Measurements from ENCODE around the gene ITGB4. TPM values are rescaled to one million over a fixed set of nuclear protein-coding genes. Genes with fewer than 3 reads are reported as not detected.

ITGB4 gene
- total RNA-seq, 1 donor from 2014 or later, result 1.3 TPM

DNA sequence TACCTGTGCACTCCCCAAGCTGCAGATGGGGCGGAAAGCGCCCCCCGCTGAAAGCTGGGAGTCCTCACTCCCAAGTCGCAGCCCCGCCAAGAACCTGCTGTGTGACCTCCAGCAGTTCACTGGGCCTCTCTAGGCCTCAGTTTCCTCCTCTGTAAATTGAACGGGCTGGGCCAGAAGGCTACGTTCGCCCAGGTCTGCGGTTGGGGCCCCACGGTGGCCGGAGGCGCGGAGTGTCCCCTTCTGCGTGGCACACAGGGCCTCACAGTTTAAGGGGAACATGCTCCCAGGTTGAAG lies 43.1 kb downstream of the ITGB4 start:
- peaks cover 3% of the 10 kb centered on the region for H3K27me3 Mint-ChIP-seq (ENCODE audit: low read depth)
- H3K9me3 Mint-ChIP-seq, result no peaks in the 10 kb centered on the region
- DNase-seq (ENCODE audit: low spot score), result no peak
- peak overlapping the region; percentile 86 for H3K4me3 Mint-ChIP-seq (ENCODE audit: low read depth)
- H3K27ac Mint-ChIP-seq, result peak overlapping the region; percentile 65
- peaks cover 9% of the 10 kb centered on the region for H3K4me1 Mint-ChIP-seq (ENCODE audit: low read depth)
- intact Hi-C loops (cut with micrococcal nuclease), result loop anchor here (2.0 kb wide), 1 partner anchor 14 kb away; a partner anchor contains a TSS
- peaks cover 15% of the 10 kb centered on the region for H3K36me3 Mint-ChIP-seq (ENCODE audit: low read depth)

DNA sequence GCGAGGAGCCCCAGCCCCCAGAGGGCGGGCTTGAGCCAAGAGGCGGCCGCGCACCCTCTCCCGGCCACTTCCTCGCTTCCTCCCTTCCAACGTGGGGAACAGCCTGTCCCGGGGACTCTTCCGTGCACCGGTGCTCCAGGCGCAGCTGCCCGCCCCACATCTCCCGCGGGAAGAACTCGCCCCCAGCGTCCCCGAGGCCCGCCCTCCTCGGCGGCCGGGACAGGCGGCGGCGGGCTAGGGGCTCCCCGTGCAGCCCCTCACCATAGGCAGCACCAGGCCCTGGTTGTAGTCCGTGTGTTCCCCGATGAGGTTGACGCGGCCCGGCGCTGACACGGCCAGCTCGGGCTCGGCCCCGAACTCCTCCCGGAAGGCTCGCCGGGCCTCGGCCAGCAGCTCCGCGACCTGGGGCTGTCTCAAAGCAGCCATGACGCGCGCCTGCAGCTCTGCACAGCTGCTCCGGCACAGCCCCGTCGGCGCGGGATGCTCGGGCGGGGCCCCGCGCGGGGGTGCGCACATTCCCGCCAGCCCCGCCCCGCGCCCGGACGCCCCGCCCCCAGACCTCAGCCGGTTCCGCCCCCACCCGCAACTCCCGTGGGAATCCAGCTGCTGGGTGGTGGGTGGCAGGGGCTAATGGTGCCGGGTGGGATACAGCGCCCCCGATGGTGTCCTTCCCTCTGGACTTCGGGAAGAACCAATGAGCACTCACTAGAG lies 43.6 kb downstream of the ITGB4 start, which contains the start of gene GALK1:
GALK1 (minus strand) TSS at position 482 of the 711 bp plus-strand sequence; CDS start at position 426, 56 bp downstream.
- intact Hi-C loops (cut with micrococcal nuclease), result loop anchor here (2.0 kb wide), 1 partner anchor 14 kb away; a partner anchor contains a TSS
- peaks cover 3% of the 10 kb centered on the region for H3K27me3 Mint-ChIP-seq (ENCODE audit: low read depth)
- peaks cover 15% of the 10 kb centered on the region for H3K36me3 Mint-ChIP-seq (ENCODE audit: low read depth)
- H3K9me3 Mint-ChIP-seq, result no peaks in the 10 kb centered on the region
- H3K4me1 Mint-ChIP-seq (ENCODE audit: low read depth), result peaks cover 9% of the 10 kb centered on the region
- H3K4me3 Mint-ChIP-seq (ENCODE audit: low read depth), result peak within 1 kb of the TSS; percentile 86
- peak; percentile 70 for DNase-seq (ENCODE audit: low spot score)
- peak within 1 kb of the TSS; percentile 65 for H3K27ac Mint-ChIP-seq

DNA sequence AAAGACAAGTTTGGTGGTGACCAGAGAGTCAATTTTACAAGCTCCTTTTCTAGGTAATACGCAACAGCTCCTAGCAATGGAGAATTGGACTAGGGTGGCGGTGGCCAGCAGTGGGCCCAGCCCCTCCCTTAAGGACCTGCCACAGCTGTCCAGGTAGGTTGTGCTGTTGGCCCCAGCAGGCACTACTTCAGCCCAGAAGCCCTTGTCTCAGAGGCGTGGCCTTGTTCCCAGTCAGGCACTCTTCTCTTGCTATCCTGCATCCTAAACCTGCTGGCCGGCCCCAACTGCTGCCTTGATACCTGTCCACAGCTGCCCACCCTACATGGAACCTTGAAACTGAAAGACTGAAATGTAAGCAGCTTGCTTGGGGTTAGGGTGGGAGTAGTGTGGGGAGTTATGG lies 44.7 kb downstream of the ITGB4 start:
- DNase-seq (ENCODE audit: low spot score), result no peak
- intact Hi-C loops (cut with micrococcal nuclease), result loop anchor here (2.0 kb wide), 1 partner anchor 13 kb away; a partner anchor contains a TSS
- Mint-ChIP-seq H3K27me3 (ENCODE audit: low read depth) (peaks cover 3% of the 10 kb centered on the region), H3K4me3 (ENCODE audit: low read depth) (no peak overlapping the region), H3K9me3 (no peaks in the 10 kb centered on the region), H3K36me3 (ENCODE audit: low read depth) (peaks cover 15% of the 10 kb centered on the region), H3K27ac (no peak overlapping the region), H3K4me1 (ENCODE audit: low read depth) (peaks cover 9% of the 10 kb centered on the region)

DNA sequence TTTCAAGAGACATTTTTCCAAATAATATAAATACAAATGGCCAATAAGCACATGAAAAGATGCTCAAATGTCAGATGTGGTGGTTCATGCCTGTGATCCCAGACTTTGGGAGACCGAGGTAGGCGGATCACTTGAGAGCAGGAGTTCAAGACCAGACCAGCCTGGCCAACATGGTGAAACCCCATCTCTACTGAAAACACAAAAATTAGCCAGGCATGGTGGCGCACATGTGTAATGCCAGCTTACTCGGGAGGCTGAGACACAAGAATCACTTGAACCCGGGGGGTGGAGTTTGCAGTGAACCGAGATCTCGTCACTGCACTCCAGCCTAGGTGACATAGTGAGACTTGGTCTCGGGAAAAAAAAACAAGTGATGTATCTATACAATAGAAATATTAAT lies 46.6 kb downstream of the ITGB4 start:
- Mint-ChIP-seq H3K27ac (no peak overlapping the region), H3K4me3 (ENCODE audit: low read depth) (no peak overlapping the region), H3K9me3 (no peaks in the 10 kb centered on the region), H3K36me3 (ENCODE audit: low read depth) (peaks cover 6% of the 10 kb centered on the region), H3K27me3 (ENCODE audit: low read depth) (peaks cover 3% of the 10 kb centered on the region), H3K4me1 (ENCODE audit: low read depth) (peaks cover 9% of the 10 kb centered on the region)
- intact Hi-C loops (cut with micrococcal nuclease), result no loop called here
- no peak for DNase-seq (ENCODE audit: low spot score)

DNA sequence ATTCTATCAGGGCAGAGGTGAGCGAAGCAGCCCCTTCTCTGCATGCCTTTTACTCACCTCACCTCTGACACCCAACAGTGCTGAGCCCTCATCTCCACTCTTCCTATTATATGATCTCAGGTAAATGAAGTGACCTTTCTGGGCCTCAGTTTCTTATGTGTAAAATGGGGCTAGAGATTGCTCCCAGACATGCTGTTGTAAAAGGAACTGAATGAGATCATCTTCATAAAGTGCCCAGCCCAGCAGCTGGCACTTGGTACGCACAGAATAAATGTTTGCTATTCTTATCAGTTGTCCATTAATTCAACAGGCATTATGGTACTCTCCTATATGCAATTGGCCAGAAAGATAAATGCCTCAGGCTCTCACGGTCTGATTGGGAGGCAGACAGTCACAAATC lies 48.3 kb downstream of the ITGB4 start:
- intact Hi-C loops (cut with micrococcal nuclease), result no loop called here
- no peak for DNase-seq (ENCODE audit: low spot score)

DNA sequence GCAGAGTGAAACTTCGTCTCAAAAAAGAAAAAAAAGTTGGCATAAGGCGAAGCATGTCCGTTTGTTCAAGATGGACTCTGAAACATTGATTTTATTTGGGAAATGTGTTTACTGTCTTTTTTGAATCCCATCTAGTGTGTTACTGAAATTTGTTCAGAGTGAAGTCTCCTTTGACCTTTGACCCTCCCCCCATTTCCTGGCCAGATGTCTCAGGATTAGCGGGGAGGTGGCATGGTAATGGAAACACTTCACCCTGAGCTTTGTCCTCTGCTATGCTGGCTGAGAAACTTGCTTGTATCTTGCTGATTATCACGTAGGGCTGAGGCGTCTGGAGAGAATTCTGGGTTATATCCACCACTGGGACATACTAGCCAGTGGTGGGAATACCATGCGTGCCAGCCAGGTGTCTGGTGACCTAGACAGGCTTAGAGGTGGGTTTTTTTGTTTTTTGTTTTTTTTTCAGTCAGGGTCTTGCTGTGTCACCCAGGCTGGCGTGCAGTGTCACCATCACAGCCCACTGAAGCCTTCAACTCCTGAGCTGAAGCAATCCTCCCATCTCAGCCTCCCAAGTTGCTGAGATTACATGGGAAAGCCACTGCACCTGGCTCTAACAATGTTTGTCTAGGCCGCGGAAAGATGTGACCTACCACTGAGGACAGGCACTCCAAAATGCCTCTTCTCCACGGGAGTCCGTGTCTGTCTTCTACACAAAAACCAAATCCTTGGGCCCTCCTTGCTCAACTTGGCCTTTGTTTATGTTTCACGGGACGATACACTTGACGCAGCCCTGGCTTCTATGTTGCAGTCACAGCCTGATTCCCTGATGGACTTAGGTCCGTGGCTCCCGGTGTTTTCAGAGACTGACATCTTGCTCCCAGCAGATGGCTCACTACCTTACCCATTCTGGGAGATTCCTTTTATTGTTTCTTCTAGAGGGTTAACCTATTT lies 50.3 kb downstream of the ITGB4 start:
- no peak for DNase-seq (ENCODE audit: low spot score)
- H3K4me1 Mint-ChIP-seq (ENCODE audit: low read depth), result peaks cover 6% of the 10 kb centered on the region

More for the DNA sequence above, 48.3 kb downstream of the ITGB4 start:
- no peak overlapping the region for H3K4me3 Mint-ChIP-seq (ENCODE audit: low read depth)
- H3K27me3 Mint-ChIP-seq (ENCODE audit: low read depth), result peaks cover 3% of the 10 kb centered on the region
- no peaks in the 10 kb centered on the region for H3K9me3 Mint-ChIP-seq
- H3K36me3 Mint-ChIP-seq (ENCODE audit: low read depth), result no peaks in the 10 kb centered on the region
- H3K27ac Mint-ChIP-seq, result no peak overlapping the region
- peaks cover 4% of the 10 kb centered on the region for H3K4me1 Mint-ChIP-seq (ENCODE audit: low read depth)

DNA sequence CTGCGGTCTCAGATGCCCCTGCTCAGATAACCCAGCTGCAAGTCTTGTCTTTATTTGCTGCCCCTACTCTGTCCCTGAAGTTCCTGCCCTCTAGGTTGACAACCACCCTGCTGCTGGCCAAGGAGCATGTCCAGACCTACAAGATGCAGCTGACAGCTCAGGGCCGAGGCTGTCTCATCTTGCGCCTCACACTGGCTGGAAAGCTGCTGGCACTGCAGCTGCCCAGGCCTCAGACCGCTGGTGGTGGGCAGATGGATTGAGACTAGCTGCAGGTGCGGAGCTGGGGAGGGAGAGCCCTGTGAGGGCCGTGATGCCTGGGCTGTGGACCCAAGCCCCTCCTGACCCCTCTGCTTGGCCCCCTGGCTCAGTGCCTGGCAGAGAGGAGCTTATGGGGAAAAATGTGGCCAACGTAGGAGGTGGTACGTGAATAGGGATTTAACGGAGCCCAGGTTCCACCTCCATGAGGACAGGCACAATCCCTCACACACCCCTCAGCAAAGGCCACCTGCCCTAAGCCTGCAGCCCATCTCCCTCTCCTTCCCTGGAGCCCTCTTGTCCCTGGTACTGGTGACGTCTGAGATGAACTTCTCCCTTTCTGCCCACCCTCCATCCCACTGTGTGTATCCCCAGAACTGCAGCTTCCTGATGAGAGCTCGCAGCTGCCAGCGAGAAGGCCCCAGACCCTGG lies 52.0 kb downstream of the ITGB4 start:
- no peak for DNase-seq (ENCODE audit: low spot score)
- H3K9me3 Mint-ChIP-seq, result no peaks in the 10 kb centered on the region
- H3K4me1 Mint-ChIP-seq (ENCODE audit: low read depth), result peaks cover 20% of the 10 kb centered on the region
- intact Hi-C loops (cut with micrococcal nuclease), result no loop called here
- peaks cover 30% of the 10 kb centered on the region for H3K36me3 Mint-ChIP-seq (ENCODE audit: low read depth)
- no peak overlapping the region for H3K27ac Mint-ChIP-seq
- no peaks in the 10 kb centered on the region for H3K27me3 Mint-ChIP-seq (ENCODE audit: low read depth)
- no peak overlapping the region for H3K4me3 Mint-ChIP-seq (ENCODE audit: low read depth)

More for the DNA sequence above, 50.3 kb downstream of the ITGB4 start:
- Mint-ChIP-seq H3K27ac (no peak overlapping the region), H3K9me3 (no peaks in the 10 kb centered on the region), H3K36me3 (ENCODE audit: low read depth) (peaks cover 13% of the 10 kb centered on the region), H3K27me3 (ENCODE audit: low read depth) (peaks cover 3% of the 10 kb centered on the region), H3K4me3 (ENCODE audit: low read depth) (no peak overlapping the region)
- intact Hi-C loops (cut with micrococcal nuclease), result no loop called here

DNA sequence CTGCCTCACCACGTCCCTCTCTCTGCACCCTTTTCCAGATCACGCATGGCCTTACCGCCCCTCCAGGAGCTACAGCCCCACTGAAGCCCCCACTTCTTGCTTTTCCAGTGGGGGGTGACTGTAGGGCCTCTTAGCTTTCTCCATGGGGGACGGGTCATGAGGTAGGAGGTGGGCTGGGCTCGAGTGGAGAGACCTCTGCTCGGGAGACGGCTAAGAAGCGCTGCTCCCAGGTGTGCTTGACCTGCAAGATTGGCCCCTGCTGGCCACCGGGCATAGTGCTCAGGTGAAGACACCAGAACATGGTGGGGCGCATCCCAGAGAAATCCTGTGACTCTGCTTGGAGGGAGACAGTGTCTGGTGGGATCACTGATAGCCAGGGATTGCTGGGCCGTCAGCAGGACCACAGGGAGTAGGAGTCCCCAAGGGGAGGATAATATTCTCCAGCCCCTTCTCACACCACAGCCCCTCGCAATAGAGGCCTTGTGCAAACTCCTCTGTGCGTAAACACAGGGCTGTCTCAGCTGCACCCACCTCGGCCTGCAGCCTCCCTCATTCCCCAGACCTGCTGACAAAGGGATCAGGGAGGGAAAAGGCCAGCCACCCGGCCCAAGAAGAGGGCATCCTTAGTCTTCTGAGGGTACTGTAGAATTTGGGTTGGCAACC lies 52.7 kb downstream of the ITGB4 start:
- no peak overlapping the region for H3K4me3 Mint-ChIP-seq (ENCODE audit: low read depth)
- intact Hi-C loops (cut with micrococcal nuclease), result no loop called here

DNA sequence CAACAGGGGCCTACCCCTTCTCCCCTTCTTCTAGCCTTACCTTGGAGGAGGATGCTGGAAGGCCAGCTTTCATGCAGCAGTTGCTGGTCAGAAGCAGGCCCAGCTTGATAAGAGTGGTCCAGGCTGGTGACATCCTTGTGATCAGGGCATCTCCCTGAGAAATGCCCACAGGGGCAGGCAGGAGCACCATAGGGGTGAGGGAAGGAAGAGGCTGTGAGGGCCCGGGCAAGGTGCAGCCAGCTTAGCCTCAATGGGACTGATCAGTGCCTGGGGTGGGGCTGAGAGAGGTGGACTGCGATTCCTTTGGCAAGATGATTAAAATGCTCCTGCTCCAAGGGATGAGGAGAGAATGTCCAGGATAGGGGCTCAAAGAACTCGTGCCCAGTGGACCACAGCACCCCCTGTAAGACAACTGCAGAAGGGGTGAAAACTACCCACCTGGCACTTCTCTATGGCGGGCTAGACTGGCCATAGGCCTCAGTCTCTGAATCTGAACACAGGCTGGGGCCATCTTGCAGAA lies 53.3 kb downstream of the ITGB4 start:
- H3K27ac Mint-ChIP-seq, result peak overlapping the region; percentile 62
- no peaks in the 10 kb centered on the region for H3K27me3 Mint-ChIP-seq (ENCODE audit: low read depth)
- intact Hi-C loops (cut with micrococcal nuclease), result no loop called here
- no peak overlapping the region for H3K4me3 Mint-ChIP-seq (ENCODE audit: low read depth)
- no peak for DNase-seq (ENCODE audit: low spot score)
- no peaks in the 10 kb centered on the region for H3K9me3 Mint-ChIP-seq
- H3K36me3 Mint-ChIP-seq (ENCODE audit: low read depth), result peaks cover 38% of the 10 kb centered on the region
- H3K4me1 Mint-ChIP-seq (ENCODE audit: low read depth), result peaks cover 20% of the 10 kb centered on the region

More for the DNA sequence above, 52.7 kb downstream of the ITGB4 start:
- H3K4me1 Mint-ChIP-seq (ENCODE audit: low read depth), result peaks cover 20% of the 10 kb centered on the region
- H3K27me3 Mint-ChIP-seq (ENCODE audit: low read depth), result no peaks in the 10 kb centered on the region
- no peak overlapping the region for H3K27ac Mint-ChIP-seq
- no peak for DNase-seq (ENCODE audit: low spot score)
- H3K36me3 Mint-ChIP-seq (ENCODE audit: low read depth), result peaks cover 36% of the 10 kb centered on the region
- no peaks in the 10 kb centered on the region for H3K9me3 Mint-ChIP-seq

DNA sequence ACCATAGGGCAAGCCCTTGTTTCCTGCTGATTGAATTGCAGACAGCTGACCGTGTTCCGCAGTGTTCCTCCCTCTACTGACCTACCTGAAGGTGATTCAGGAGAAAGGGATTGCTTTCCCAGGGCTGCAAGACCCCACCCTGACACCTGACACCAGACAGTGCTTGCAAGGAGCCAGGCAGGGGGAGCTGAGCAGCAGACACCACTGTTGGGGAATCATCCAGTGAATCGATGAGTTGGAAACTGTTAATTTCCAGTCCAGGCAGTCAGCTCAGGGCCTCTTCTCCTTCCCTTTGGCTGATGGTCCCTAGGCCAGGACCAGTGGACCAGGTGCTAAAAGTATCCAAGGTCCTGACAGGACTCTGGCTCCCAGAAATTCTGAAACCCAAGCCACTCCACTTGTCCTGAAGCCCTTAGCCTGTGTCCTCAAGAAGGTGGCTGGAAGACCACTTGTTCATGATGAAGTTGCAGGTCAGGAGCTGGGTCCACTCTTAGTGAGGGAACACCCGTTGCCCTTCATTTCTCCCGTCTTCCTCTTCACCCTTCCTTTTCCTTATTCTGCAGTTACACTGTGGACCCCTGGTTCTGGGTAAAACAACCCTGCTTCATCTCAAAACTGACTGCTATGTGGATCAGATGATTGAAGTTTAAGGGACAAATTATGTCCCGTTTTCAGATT lies 53.9 kb downstream of the ITGB4 start:
- intact Hi-C loops (cut with micrococcal nuclease), result loop anchor here (5.0 kb wide), 1 partner anchor 952 kb away; the partner anchor contains the start of genes JMJD6 and METTL23

DNA sequence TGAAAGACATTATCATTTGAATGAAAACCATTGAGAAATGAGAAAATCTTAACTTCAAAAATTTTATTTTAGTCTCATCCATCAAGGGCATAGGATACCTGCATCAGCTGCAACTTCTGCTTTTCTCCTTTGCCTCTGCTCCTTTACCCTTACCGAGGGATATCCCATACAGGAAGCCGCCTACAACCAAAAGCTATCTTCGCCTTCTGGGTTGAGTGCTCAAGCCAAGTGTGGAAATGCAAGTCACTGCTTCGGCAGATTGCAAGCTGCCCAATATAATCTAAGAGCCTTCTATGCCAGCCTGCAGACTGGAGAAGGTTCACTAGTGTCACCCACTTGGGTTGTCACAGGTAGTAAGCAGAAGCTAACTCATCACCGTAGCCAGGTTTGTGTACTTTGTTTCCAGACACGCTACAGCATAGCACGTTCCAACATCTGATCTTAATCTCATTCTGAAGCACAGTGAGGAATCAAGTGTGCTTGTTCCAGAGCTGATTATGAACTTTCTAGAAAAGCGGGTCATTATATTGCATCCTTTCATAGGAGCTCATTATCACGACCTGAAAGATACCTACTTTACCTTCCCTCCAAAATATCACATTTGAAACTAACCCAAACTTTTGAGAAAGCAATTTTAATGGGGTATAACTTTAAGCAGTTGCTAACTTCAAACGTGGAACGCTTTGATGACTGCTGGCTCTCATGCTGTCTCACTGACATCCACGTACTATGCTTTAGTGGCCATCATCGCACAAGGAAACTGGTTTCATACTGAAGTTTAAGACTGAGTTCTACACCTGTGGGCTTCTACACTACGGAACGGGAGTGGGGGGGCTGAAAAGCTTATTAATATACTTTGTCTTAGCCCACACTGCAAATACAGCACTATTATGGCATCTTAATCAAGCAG lies 55.4 kb downstream of the ITGB4 start:
- Mint-ChIP-seq H3K27ac (peak overlapping the region; percentile 42), H3K9me3 (no peaks in the 10 kb centered on the region), H3K4me1 (ENCODE audit: low read depth) (peaks cover 25% of the 10 kb centered on the region), H3K4me3 (ENCODE audit: low read depth) (peak overlapping the region; percentile 97), H3K36me3 (ENCODE audit: low read depth) (peaks cover 41% of the 10 kb centered on the region), H3K27me3 (ENCODE audit: low read depth) (no peaks in the 10 kb centered on the region)
- no peak for DNase-seq (ENCODE audit: low spot score)
- intact Hi-C loops (cut with micrococcal nuclease), result loop anchor here (5.0 kb wide), 1 partner anchor 951 kb away; the partner anchor contains the start of genes JMJD6 and METTL23

More for the DNA sequence above, 53.9 kb downstream of the ITGB4 start:
- DNase-seq (ENCODE audit: low spot score), result no peak
- H3K4me1 Mint-ChIP-seq (ENCODE audit: low read depth), result peaks cover 24% of the 10 kb centered on the region
- peak overlapping the region; percentile 30 for H3K4me3 Mint-ChIP-seq (ENCODE audit: low read depth)
- peak overlapping the region; percentile 52 for H3K27ac Mint-ChIP-seq
- no peaks in the 10 kb centered on the region for H3K27me3 Mint-ChIP-seq (ENCODE audit: low read depth)
- peaks cover 41% of the 10 kb centered on the region for H3K36me3 Mint-ChIP-seq (ENCODE audit: low read depth)
- H3K9me3 Mint-ChIP-seq, result no peaks in the 10 kb centered on the region
